CD4-positive, alpha-beta T cell (primary cell): ENCODE results near the gene ADAMTS18. TPM values are rescaled to one million over a fixed set of nuclear protein-coding genes. Genes with fewer than 3 reads are reported as not detected.
"Not testable (repeated sequence)": the region's sequence is repeated elsewhere in the genome, so short reads cannot be mapped to it uniquely, and the experiment has no call there.

Source experiments
- ATAC-seq: fragments of 200-7000 bp; cut with Tn5 transposase; one replicate; pipeline ENCODE4 v1.10.0; 2022; ENCODE audit warnings: mild to moderate bottlenecking; ENCODE audit not compliant: poor library complexity
- CTCF ChIA-PET: fragments of 350-600 bp; sonication (Branson Sonifier 250); formaldehyde crosslinking; loops from one replicate; lab custom pipeline; 2021; ENCODE audit warnings: antibody characterized with exemption, inconsistent platforms; lab: Charles Lee
- POLR2A ChIA-PET: fragments of 350-600 bp; sonication (Branson Sonifier 250); formaldehyde crosslinking; loops from one replicate; lab custom pipeline; 2021; ENCODE audit warnings: antibody characterized with exemption, inconsistent platforms; lab: Charles Lee
- DNase-seq, 14 experiments: peaks; one replicate each; pipeline ENCODE4 v3.0.0-alpha.2; 2013 to 2020; ENCODE audit warnings: mixed read lengths in 2 of 14
- H3K27ac ChIP-seq, 2 donors: one replicate each; pipeline versions ENCODE4 v1.5.1 to v1.7.0; 2013; ENCODE audit warnings: low read length in 2 of 2, low read depth in 1 of 2, mild to moderate bottlenecking in 1 of 2
- H3K27me3 ChIP-seq, 2 experiments: 1 replicate in 1 of 2; 2 replicates in 1 of 2; pipeline versions ENCODE4 v1.6.1 to v1.7.0; 2013; ENCODE audit warnings: low read length in 2 of 2, control low read depth in 1 of 2, mild to moderate bottlenecking in 1 of 2, moderate library complexity in 1 of 2; ENCODE audit not compliant: insufficient read depth in 2 of 2, control insufficient read depth in 1 of 2
- H3K36me3 ChIP-seq: one replicate; pipeline ENCODE4 v1.6.1; 2013; ENCODE audit warnings: low read length, control low read depth; ENCODE audit not compliant: insufficient read depth
- H3K4me1 ChIP-seq: one replicate; pipeline ENCODE4 v1.6.1; 2013; ENCODE audit warnings: low read length, control low read depth; ENCODE audit not compliant: insufficient read depth
- H3K4me3 ChIP-seq: one replicate; pipeline ENCODE4 v1.5.1; 2013; ENCODE audit warnings: mild to moderate bottlenecking, low read length, moderate library complexity
- H3K9me3 ChIP-seq, 2 experiments: 1 replicate in 1 of 2; 2 replicates in 1 of 2; pipeline versions ENCODE4 v1.6.1 to v1.7.0; 2013; ENCODE audit warnings: low read length in 2 of 2, mild to moderate bottlenecking in 2 of 2, control low read depth in 1 of 2, moderate library complexity in 1 of 2; ENCODE audit not compliant: control insufficient read depth in 1 of 2, insufficient read depth in 1 of 2
- H3K27ac Mint-ChIP-seq: one replicate; pipeline ENCODE4 v1.8.0; 2020; ENCODE audit warnings: mixed read lengths
- H3K27me3 Mint-ChIP-seq: one replicate; pipeline ENCODE4 v1.8.0; 2021; ENCODE audit warnings: mixed read lengths
- H3K36me3 Mint-ChIP-seq: one replicate; pipeline ENCODE4 v1.8.0; 2021; ENCODE audit warnings: low read depth, mixed read lengths
- H3K4me1 Mint-ChIP-seq: one replicate; pipeline ENCODE4 v1.8.0; 2021; ENCODE audit warnings: low read depth, mixed read lengths
- H3K4me3 Mint-ChIP-seq: one replicate; pipeline ENCODE4 v1.8.0; 2020; ENCODE audit warnings: mild to moderate bottlenecking, mixed read lengths
- H3K9me3 Mint-ChIP-seq: one replicate; pipeline ENCODE4 v1.8.0; 2020; ENCODE audit warnings: mixed read lengths
- intact Hi-C, 2 experiments: fragments of 100-400 bp; cut with DNase I in 1 of 2; cut with micrococcal nuclease in 1 of 2; formaldehyde crosslinking; loops; one replicate each; pipeline versions ENCODE4 v1.15.1 to v1.9.0; 2023 to 2025; cut with DNase I, micrococcal nuclease
- total RNA-seq, 174 experiments: library from RNA in 2 of 174; stranded (reverse) in 2 of 174; gene quantifications; one replicate each; pipeline ENCODE4 v1.2.3 and lab custom pipeline; 2021 to 2026
- TF ChIP-seq, protein P1 (sequence below): fragments of 200-600 bp; IDR thresholded peaks from one replicate; pipeline ENCODE4 v1.8.0; 2022; ENCODE audit warnings: antibody characterized with exemption, mild to moderate bottlenecking

Gene ADAMTS18
- total RNA-seq, 2 experiments from 2014 or later: not detected

DNA sequence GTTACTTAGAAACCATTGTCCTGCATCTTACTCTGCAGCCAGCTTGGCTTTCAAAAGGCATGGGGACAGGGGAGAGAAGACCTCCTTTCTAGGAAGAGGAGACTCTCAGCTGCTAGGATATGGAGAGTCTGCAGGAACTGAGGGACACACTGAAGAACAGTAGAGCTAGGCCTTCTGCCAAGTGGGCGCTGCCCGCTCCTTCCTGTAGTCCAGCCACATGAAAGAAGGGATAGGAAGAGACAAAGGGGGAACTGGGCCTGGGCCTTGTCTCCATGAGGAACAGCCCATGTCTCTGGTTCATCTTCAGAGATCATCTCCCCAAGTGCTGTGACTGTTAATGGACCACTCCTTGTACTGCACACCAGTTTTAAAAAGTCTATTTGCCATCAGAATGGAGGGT lies 157.3 kb downstream of the ADAMTS18 start:
- Histone ChIP-seq H3K27me3 (no peaks in the 10 kb centered on the region), H3K4me1 (no peaks in the 10 kb centered on the region), H3K36me3 (no peaks in the 10 kb centered on the region), H3K9me3 (no peaks in the 10 kb centered on the region), H3K4me3 (no peak overlapping the region), H3K27ac (no peak overlapping the region)
- H3K9me3 Mint-ChIP-seq: no peaks in the 10 kb centered on the region
- intact Hi-C loops: no loop called here
- DNase-seq: no peak
- TF ChIP-seq, protein P1, sequence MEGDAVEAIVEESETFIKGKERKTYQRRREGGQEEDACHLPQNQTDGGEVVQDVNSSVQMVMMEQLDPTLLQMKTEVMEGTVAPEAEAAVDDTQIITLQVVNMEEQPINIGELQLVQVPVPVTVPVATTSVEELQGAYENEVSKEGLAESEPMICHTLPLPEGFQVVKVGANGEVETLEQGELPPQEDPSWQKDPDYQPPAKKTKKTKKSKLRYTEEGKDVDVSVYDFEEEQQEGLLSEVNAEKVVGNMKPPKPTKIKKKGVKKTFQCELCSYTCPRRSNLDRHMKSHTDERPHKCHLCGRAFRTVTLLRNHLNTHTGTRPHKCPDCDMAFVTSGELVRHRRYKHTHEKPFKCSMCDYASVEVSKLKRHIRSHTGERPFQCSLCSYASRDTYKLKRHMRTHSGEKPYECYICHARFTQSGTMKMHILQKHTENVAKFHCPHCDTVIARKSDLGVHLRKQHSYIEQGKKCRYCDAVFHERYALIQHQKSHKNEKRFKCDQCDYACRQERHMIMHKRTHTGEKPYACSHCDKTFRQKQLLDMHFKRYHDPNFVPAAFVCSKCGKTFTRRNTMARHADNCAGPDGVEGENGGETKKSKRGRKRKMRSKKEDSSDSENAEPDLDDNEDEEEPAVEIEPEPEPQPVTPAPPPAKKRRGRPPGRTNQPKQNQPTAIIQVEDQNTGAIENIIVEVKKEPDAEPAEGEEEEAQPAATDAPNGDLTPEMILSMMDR: no peak
- no peaks in the 10 kb centered on the region for H3K36me3 Mint-ChIP-seq
- no peak overlapping the region for H3K27ac Mint-ChIP-seq
- no peak overlapping the region for H3K4me3 Mint-ChIP-seq
- no peaks in the 10 kb centered on the region for H3K4me1 Mint-ChIP-seq
- POLR2A ChIA-PET: no interaction called here
- no peak for ATAC-seq
- peaks cover 2% of the 10 kb centered on the region for H3K27me3 Mint-ChIP-seq
- CTCF ChIA-PET: no interaction called here

DNA sequence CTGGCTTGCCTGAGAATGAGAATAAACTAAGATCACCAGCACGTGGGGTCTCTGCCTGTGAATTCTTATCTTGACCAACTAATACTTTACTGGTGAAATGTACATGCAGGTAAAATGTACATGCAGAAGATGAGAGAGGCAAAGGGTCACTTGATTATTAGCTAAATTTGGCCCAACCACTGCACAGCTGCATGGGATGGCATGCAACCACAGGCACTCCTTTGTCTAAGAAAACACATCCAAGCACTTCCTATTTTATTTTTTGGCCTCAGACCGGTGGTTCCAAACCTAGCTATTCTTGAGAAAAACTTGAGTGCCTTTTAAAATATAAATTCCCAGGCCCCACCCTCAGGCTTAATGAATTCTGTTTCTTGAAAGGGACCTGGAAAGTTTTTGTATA lies 157.7 kb downstream of the ADAMTS18 start:
- H3K4me3 ChIP-seq: no peak overlapping the region
- no peaks in the 10 kb centered on the region for H3K27me3 ChIP-seq
- DNase-seq: no peak
- H3K9me3 Mint-ChIP-seq: no peaks in the 10 kb centered on the region
- intact Hi-C loops: no loop called here
- H3K27ac ChIP-seq: no peak overlapping the region
- H3K27ac Mint-ChIP-seq: no peak overlapping the region
- CTCF ChIA-PET: interaction anchor here (1.4 kb wide), 1 partner anchor 41 kb away, joined by 3 read pairs; no protein-coding TSS in a partner anchor
- no peaks in the 10 kb centered on the region for H3K36me3 Mint-ChIP-seq
- POLR2A ChIA-PET: no interaction called here
- peaks cover 6% of the 10 kb centered on the region for H3K27me3 Mint-ChIP-seq
- H3K9me3 ChIP-seq: no peaks in the 10 kb centered on the region
- H3K4me3 Mint-ChIP-seq: no peak overlapping the region
- TF ChIP-seq, protein P1: no peak
- H3K4me1 ChIP-seq: no peaks in the 10 kb centered on the region
- H3K4me1 Mint-ChIP-seq: no peaks in the 10 kb centered on the region
- H3K36me3 ChIP-seq: no peaks in the 10 kb centered on the region
- no peak for ATAC-seq

DNA sequence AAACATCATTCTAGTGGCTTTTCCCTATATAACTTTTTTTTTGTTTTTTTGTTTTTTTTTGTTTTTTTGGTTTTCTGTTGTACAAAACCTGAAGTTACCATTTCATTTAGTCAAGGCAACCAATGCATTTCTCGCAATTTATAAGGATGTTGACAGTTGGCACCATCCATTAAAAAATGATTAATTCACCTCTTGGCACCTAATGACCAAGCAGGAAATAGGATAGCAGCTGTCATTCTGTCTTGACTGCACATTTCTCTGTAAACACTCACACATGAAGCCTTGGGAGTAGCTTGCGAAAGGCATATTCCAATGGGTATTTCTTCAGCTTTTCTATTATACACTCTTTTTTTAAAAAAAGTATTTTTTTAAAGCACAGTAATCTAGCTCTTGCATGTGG lies 158.2 kb downstream of the ADAMTS18 start:
- Histone ChIP-seq H3K27me3 (no peaks in the 10 kb centered on the region), H3K9me3 (no peaks in the 10 kb centered on the region), H3K4me3 (no peak overlapping the region), H3K27ac (no peak overlapping the region), H3K36me3 (no peaks in the 10 kb centered on the region), H3K4me1 (no peaks in the 10 kb centered on the region)
- no peak for ATAC-seq
- DNase-seq: no peak
- POLR2A ChIA-PET: no interaction called here
- Mint-ChIP-seq H3K27me3 (peaks cover 10% of the 10 kb centered on the region), H3K4me3 (no peak overlapping the region), H3K9me3 (no peaks in the 10 kb centered on the region), H3K36me3 (no peaks in the 10 kb centered on the region), H3K4me1 (no peaks in the 10 kb centered on the region), H3K27ac (no peak overlapping the region)
- intact Hi-C loops: no loop called here
- CTCF ChIA-PET: interaction anchor here (1.4 kb wide), 1 partner anchor 40 kb away, joined by 3 read pairs; no protein-coding TSS in a partner anchor
- TF ChIP-seq, protein P1: no peak

DNA sequence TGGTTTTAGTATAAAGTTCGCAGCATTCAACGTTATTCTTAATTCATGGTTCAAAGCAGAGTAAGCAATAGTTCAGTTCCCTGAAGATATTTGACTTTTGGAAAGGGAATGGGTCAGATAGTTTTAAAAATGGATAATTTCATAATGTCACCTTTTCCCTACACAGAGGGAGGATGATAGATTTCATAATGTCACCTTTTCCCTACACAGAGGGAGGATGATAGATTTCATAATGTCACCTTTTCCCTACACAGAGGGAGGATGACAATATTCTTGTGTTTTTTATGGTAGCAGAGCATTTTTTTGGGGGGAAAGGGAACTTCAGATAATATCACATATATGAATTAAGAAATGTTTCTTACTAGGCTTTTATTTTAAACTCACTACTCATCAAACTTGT lies 159.5 kb downstream of the ADAMTS18 start:
- H3K9me3 ChIP-seq, POLR2A ChIA-PET, H3K4me3 Mint-ChIP-seq, H3K36me3 Mint-ChIP-seq, H3K4me1 Mint-ChIP-seq, DNase-seq, intact Hi-C loops, H3K4me1 ChIP-seq, H3K27me3 ChIP-seq, ATAC-seq, H3K36me3 ChIP-seq, H3K9me3 Mint-ChIP-seq, H3K4me3 ChIP-seq, H3K27ac Mint-ChIP-seq, H3K27ac ChIP-seq, CTCF ChIA-PET: not testable (repeated sequence)
- H3K27me3 Mint-ChIP-seq: peaks cover 11% of the 10 kb centered on the region
